ENCODE results near the gene CTPS1.

The CTPS1 gene

DNA sequence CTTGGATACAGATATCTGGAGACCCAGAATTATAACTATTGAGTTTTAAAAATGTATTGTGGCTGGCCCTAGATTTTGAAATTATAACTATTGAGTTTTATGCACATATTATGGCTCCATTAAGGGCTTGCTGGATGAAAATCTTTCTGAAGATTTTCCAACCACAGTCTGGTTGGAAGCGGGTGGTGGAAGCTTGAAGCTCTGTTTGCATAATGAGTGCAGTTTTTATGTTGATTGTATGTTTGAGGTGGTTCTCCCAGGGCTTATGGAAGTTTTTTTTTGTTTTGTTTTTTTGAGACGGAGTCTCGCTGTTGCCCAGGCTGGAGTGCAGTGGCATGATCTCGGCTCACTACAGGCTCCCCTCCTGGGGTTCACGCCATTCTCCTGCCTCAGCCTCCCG is 10.1 kb upstream of the CTPS1 start:
- DNase-seq: no peak

DNA sequence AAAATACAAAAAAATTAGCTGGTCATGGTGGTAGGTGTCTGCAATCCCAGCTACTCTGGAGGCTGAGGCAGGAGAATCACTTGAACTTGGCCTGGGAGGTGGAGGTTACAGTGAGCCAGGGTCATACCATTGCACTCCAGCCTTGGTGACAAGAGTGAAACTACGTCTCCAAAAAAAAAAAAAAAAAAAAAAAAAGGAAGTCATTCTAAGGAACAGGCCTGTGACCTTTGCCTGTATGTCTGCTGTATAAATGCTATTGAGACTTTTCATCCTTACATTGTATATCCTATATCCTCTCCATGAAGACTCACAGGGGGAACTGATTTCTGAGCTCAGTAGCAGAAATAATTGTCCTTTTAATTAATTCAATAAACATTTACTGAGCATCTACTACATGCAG is 7.5 kb upstream of the CTPS1 start:
- DNase-seq: no peak

DNA sequence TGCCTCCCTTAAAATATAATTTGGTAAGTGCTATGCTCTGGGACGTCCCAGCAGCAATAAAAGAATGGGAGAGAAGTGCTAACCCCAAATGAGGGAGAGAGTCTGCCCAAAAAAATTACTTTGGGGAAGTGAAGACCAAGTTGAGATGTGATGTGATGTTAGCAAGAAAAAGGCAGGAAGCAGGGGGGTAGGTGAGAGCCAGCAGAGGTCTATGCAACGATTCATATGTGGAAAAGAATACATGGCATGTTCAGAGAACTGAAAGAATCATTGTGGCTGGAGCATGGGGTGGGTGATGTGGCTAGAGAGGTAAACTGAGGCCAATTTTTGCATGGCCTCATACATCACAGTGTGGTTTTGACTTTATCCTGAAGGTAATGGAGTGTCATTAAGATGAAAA is 5.6 kb upstream of the CTPS1 start:
- DNase-seq: no peak

DNA sequence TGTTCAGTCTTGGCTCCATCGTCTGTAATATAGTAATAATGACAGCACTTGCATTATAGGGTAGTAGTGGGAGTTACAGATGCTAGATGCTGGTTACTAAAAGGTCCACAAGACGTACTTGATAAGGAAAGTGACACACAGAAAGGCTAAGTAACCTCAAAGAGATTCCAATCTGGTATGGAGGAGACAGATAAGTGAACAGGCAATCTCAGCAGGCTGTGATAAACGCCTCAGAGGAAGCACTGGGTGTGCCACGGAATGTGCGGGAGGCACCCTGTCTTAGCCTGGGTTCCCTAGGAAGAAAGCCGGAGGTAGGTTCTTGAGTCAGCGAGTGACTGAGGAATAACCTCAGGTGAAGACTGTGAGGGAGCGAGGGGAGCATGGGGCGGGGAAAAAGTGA is 4.6 kb upstream of the CTPS1 start:
- no peak for DNase-seq

DNA sequence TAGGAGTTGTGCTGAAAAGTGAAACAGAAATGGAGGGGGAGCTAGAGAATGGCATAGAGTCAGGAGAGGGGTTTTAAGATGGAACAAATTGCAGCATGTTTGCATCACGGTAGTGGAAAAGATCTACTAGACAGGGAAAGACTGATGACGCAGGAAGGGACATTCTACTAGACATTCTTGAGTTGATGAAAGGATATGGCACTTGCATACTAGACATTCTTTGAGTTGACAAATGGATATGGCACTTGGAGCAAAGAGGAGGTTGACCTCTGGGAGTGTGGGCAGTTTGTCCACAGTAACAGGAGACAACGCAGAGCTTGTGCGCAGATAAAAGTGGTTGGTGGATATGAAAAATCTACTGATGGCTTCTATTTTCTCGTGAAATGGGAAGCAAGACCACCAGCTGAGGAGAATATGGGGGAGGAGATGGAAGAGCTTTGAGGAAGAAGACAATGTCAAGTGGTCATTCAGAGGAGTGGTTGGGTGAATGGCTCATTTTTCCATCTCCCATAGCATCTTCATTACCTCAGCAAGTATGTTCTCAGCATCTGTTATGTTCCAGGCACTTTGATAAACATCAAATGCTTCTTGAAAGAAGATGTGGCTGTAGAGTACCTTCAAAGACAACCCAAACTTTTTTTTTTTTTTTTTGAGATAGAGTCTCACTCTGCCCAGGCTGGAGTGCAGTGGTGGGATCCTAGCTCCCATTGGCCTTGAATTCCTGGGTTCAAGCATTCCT is 2.4 kb upstream of the CTPS1 start:
- DNase-seq: no peak

DNA sequence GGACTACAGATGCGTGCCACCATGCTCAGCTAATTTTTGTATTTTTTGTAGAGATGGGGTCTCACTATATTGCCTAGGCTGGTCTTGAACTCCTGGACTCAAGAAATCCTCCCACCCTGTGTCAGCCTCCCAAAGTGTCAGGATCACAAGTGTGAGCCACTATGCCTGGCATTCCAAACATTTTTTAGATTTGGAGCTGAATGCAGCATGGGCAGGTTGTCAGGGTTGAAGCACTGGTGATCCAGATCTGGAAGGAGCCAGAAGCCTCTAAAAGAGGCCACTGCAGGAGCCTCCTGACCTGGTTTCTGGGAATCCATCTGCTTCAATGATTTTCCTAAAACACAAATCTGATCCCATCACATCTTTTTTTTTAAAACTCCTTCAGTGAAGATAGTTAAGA is 1.8 kb upstream of the CTPS1 start:
- no peak for DNase-seq

DNA sequence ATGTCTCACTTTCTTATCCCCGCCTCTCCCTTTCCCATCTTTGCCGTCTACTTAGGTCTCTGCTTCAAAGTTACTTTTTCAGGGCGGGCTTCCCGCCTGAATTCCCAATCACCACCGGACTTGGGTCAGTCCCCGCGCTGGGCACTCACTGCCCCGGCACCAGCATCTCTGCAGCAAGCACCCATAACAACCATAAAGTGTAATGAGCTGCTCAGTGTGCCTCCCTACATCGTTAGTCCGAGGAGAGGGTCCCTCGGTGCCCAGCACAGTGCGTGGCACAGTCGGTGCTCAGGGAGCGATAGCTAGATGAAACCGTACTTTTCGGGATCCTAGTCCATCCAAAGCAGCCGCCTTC is 633 bp upstream of the CTPS1 start:
- DNase-seq: no peak

DNA sequence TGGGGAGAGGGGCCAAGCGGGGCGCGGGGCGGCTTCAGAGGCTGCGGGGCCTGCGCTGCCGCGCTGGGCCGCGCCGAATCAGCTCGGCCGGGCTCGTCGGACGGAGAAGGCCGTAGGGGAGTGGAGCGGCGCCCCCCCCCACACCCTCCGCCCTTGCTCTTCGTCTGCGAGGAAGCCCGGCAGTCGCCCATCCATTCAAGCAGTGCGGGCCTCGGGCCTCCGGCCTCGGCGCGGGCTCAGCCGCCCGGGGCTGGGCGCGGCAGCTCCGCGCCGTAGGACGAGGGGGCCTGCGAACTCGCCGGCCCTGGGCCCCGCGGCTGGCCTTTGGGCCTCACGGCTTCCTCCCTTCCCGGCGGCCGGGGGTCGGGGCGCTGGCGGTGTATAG is 564 bp downstream of the CTPS1 start:
- DNase-seq: no peak

DNA sequence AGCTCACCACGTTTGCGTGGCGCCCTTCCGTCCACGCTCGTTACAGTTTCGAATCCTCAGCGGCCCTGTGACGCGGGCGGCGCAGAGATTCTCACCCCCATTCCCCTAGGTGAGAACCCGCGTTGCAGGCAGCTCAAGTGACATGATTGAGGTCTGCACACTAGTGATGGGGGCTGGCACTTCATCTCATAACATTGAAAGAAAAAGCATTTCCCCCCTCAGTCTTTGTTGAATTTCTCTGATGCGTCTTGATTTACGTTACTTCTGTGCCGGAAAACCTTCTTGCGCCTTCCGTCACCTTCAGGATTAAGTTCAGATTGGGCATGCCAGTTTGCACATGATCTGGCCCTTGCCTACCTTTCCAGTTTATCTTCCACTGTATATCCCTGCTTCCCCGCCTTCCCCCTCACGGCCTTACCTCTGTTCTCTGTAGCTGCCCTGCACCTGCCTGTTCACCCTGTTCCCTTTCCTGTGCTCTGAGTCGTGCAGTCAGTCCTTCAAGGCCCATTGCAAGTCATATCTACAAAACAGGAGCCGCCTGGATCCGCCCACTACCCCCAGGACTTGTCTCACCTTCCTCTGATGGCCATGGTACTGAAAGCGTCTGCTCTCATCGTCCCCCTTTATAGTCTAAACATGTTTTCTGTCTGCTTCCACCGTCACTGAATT is 1.1 kb downstream of the CTPS1 start:
- DNase-seq: no peak

DNA sequence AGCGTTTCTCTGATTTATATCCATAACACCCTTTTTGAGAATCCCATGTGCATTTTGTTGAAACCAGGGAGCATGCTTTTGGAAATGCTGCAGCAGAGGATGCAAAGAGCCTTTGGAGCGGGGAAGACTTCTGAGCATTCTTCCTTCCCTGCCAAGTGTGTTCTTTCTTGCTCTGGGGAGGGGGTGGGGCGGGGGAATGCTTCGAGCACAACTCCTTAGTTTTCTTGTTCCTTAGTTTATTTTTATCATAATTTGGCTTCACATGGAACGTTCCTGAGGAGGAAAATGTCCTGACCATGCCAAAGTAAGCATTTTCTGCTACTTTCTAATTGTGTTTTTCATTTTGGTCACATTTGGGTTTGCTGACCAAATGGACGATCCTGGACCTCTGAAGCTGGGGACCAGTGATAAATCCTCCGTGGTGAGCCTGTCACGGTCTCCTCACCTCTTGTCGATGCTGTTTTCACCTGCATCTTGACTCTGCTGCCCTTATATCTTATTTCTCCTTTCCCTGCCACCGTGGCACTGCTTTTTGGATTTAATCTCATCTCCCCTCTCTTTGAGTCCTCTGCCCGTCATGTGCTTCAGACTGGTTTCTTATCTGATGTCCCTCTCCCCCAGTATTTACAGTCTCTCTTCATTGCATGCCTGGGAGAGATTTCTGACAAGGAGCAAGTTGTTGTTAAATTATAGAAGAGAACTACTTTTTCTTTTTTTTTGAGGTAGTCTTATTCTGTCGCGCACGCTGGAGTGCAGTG is 2.4 kb downstream of the CTPS1 start:
- no peak for DNase-seq

DNA sequence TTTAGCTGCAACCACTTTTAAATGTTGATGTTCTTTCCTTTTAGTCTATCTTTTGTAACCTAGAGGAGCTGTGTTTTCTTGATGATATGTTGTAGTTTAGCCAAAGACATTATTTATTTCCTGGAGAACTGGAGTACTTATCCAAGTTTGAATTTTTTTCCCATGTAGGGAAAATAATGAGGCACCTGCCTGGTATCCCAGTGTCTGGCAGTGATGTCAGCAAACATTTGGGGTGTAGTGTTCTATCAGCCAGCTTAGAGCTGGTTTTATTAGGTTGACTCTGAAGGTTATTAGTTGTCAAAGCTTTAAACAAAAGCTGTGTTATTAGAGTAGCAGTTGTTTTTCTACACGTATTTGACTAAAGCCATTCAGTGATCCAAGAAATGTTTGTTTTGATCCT is 3.2 kb downstream of the CTPS1 start:
- no peak for DNase-seq

DNA sequence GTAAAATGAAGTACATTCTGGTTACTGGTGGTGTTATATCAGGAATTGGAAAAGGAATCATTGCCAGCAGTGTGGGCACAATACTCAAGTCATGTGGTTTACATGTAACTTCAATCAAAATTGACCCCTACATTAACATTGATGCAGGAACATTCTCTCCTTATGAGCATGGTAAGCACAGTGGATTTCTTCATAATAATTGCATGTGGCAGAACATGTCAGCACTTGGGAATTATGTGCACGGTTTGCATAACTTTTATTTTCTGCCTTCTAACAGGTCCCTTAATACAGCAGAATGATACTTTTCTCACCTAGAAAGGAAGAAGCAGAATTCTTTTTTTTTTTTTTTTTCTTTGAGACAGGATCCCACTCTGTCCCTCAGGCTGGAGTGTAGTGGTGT is 3.8 kb downstream of the CTPS1 start:
- DNase-seq: no peak

DNA sequence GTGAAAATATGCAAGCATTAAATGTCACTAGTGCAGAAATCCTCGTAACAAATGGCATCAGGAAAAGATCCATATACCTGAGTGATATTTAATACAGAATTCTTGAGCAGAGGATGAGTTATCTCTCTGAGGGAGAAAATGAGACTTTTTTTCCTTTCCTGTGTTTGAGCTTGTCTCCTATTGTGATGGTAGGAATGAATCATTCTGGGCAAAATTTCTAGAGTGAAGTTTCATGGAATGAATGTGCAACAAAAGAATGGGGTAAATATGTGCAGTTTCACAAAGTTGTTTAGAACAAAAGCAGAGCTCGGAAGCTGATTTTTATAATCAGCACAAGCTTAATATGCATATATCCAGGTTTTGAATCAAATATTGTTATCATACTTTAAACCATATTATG is 4.6 kb downstream of the CTPS1 start:
- DNase-seq: no peak

DNA sequence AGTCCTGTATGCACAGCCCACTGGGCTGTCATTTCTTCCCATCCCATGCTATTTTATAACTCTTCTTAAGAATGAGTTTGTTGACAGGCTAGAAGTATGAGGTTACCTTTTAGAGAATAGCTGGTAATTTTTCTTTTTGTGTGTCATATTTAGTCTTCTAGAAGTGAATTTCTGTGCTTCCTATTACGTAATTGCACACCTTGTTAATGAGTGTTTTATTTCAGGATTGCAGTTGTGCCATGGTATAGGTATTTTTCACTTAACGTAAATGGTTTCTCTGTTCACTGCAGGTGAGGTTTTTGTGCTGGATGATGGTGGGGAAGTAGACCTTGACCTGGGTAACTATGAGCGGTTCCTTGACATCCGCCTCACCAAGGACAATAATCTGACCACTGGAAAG is 5.0 kb downstream of the CTPS1 start:
- DNase-seq: no peak

DNA sequence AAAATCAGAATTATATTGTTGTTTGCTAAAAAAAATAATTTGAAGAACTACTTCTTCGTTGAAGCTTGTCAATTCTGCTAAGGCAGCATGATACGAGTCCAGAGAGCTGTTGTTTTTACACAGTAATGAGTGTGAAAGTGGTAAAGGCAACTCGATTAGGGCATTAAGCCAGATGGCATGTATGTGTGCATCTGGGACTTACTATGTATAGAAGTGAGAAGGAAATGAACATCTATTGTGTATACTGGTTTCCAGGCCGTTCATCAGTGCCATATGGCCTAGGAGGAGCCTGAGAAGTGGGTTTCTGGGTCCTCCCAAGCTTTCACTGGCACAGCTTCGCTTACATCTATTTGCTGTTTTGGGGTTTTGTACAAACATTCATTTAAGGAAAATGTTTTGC is 5.7 kb downstream of the CTPS1 start:
- DNase-seq: no peak

DNA sequence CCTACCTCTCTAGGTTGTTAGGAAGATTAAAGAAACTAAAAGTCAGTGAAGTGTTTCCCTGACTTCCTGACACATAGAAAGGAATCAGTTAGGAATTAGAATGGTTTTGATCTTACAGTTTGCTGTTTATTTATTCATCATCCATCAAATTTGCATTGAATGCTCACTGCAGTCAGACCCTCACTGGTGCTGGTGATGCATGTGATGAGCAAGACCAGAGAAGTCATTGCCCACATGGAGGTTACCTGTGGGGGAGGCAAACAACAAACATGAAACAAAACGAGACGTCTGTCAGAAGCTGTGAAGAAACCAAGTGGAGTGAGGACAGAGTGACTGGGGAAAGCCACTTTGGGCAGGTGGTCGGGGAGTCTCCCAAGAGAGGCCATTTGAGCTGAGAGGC is 6.4 kb downstream of the CTPS1 start:
- no peak for DNase-seq

DNA sequence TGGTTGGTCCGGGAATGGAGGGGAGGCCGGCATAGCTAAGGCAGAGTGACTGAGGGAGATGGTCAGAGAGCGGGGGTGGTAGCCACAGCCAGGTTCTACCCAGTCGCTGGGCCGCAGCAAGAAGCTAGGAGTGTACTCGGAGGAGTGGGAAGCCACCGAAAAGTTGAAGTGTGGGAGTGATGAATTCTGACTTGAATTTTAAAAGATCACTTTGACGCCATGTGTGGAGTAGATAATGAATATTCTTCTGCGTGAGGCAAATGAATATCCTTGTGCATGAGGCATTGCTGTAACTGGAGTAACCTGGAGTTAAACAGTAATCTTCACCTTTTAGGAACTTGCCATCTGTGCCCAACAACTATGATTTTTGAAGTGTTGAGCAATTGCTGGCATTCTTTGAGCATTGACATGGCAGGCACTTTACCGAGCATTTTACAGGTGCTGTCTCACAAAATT is 6.9 kb downstream of the CTPS1 start:
- DNase-seq: no peak

DNA sequence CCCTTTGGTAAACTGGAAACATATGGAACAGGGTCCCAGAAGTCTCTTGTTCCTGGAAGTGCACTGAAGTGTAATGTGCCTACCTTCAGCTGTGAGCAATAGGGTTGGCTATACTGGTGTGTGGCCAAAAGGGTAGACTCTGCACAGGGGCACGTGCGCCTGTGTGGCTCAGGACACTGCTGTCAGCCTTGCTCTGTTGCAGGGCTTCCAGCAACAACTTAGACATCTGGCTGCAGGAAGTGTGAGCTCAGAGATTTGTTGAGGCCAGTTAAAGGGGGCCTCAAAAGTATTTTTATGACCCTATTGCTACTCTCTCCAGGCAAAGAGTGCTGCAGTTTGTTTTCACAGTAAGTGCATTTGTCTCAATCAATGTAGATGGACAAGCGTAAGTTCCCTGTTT is 7.5 kb downstream of the CTPS1 start:
- DNase-seq: no peak

DNA sequence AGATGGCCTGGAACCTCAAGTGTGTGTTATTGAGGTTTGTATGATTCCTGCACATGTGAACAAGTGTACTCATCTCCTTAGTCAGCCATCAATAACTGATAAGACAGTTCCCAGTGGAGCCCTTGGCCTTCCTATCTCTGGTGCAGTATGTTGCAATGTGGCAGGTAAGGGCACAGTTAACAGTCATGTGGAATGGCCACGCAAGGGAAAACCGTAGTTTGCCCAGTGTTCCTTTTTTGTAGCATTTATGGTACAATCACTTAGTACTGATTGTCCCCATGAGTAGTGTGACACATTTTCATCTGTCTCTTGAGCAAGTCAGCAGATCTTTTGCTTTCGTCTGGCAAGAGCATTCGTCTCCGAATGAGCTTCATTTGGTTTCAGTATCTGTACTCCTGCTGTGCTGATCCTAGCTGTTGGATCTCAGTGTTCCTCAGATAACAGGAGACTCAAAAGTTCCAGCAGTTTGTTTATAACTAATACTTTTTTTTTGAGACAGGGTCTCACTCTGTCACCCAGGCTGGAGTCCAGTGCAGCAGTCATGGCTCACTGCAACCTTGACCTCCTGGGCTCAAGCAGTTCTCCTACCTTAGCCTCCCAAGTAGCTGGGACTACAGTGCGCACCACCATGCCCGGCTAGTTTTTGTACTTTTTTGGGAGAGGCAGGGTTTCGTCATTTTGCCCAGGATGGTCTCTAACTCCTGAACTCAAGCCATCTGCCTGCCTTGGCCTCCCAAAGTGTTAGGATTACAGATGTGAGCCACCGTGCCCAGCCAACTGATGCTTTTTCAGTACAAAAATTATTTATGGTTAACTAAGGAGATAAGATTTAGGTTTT is 8.2 kb downstream of the CTPS1 start:
- no peak for DNase-seq

DNA sequence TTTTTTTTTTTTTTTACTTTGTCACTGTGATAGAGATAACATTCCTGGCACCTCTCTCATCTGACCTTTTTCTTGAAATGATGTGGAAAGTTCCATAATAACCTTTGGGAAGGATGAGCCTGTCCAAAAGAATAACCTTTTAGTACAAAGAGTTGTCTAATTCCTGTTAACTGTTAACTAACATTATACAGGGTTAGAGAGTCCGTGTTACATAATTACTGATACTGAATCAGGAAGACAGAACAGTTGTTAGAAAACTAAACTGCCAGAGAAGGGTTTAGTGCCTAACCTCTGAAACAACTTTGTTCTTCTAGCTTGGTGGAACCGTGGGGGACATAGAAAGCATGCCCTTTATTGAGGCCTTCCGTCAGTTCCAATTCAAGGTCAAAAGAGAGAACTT is 8.8 kb downstream of the CTPS1 start:
- DNase-seq: no peak

DNA sequence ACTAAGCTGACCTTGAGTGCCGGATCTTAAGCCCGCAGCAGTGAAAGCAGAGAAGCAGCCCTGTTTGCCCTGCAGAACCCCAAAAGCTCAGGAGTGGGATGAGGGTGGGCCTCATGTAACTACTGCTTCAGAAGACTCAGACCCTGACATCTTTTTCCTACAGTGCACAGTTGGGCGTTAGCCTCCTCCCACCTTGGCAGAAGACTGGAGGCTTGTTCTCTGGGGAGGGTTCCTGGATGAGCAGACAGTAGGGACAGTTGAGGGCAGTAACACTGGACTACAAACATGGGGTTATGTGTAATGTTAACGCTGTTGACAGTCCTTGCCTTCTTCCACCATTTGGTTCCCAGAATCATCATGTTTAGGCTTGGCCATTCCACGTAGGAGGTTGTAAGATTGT is 9.6 kb downstream of the CTPS1 start:
- DNase-seq: no peak

DNA sequence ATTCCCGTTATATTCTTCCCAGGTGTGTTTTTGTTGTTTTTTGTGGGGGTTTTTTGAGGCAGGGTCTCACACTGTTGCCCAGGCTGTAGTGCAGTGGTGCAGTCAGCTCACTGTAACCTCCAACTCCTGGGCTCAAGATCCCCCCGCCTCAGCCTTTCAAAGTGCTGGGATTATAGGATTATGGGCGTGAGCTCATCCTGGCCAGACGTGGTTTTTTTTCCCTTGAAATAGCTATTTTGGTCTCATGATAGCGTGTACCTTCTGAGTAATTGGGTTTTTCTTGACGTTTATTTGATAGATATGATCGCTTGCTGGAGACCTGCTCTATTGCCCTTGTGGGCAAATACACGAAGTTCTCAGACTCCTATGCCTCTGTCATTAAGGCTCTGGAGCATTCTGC is 17.6 kb downstream of the CTPS1 start:
- DNase-seq: no peak

DNA sequence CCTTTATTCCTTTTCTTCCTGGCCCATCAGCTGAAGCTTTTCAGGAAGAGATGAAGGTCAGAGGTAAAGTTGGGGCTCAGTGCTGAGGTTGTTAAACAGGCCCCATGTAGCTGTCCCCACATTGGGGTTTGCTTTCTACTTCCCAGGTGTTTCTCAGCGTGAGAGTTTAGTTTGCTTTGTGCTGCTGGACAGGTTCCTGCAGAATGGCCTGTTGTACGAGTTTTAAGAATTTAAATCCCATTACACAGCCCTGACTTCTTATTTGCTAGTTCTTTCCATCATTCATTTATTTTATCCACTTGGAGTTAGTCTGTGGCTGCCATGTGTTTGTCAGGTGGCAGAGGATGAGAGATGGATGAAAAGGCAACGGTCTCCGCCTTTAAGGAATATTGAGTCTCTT is 19.2 kb downstream of the CTPS1 start:
- DNase-seq: no peak
